GM12878 (cell line): Measurements from ENCODE around the gene RFWD3.

Experiments used
- CTCF ChIP-seq, 3 experiments: IDR thresholded peaks in 2 of 3; conservative IDR thresholded peaks in 1 of 3; 2 replicates each; pipeline ENCODE4 v1.5.1; 2011; ENCODE audit warnings: low read depth in 3 of 3, low read length in 3 of 3, mild to moderate bottlenecking in 3 of 3, control low read depth in 2 of 3, moderate library complexity in 2 of 3, inconsistent platforms in 1 of 3, mixed read lengths in 1 of 3; ENCODE audit not compliant: control insufficient read depth in 2 of 3, insufficient read depth in 1 of 3; ENCODE audit errors: extremely low read depth in 1 of 3
- EP300 ChIP-seq, 2 experiments: fragments of 150-350 bp in 1 of 2; IDR thresholded peaks; 2 replicates each; pipeline ENCODE4 v1.6.1; 2011 to 2012; ENCODE audit warnings: low read depth in 2 of 2, low read length in 2 of 2, borderline replicate concordance in 1 of 2, improper control_type of control experiment in 1 of 2, inconsistent platforms in 1 of 2; ENCODE audit not compliant: control insufficient read depth in 1 of 2
- IKZF2 ChIP-seq, 2 experiments: fragments of 450-650 bp; IDR thresholded peaks; 2 replicates each; pipeline ENCODE4 v1.6.1; 2017; ENCODE audit warnings: mild to moderate bottlenecking in 2 of 2, moderate library complexity in 2 of 2
- MAX ChIP-seq: IDR thresholded peaks from 2 replicates; pipeline ENCODE4 v1.6.1; 2012; ENCODE audit warnings: low read depth, low read length, improper control_type of control experiment
- MEF2A ChIP-seq: IDR thresholded peaks from 2 replicates; pipeline ENCODE4 v1.6.1; 2011; ENCODE audit warnings: low read depth, mild to moderate bottlenecking, low read length, moderate library complexity; ENCODE audit not compliant: insufficient read depth
- MXI1 ChIP-seq: fragments of 150-350 bp; IDR thresholded peaks from 2 replicates; pipeline ENCODE4 v1.6.1; 2011; ENCODE audit warnings: low read depth, mild to moderate bottlenecking, inconsistent platforms, low read length, improper control_type of control experiment
- POLR2A ChIP-seq: IDR thresholded peaks from 2 replicates; pipeline ENCODE4 v1.6.1; 2011; ENCODE audit warnings: low read depth, mild to moderate bottlenecking, low read length
- RCOR1 ChIP-seq: conservative IDR thresholded peaks from 2 replicates; pipeline ENCODE4 v1.6.1; 2012; ENCODE audit warnings: low read depth, low read length, improper control_type of control experiment
- SMARCA5 ChIP-seq: fragments of 450-650 bp; IDR thresholded peaks from 2 replicates; pipeline ENCODE4 v1.6.1; 2017; ENCODE audit warnings: mild to moderate bottlenecking
- SREBF2 ChIP-seq: IDR thresholded peaks from 2 replicates; pipeline ENCODE4 v1.6.1; 2012; ENCODE audit warnings: mild to moderate bottlenecking, low read length
- TF ChIP-seq, protein P1 (sequence below): fragments of 450-650 bp; formaldehyde crosslinking; IDR thresholded peaks from 2 replicates; pipeline ENCODE4 v1.5.0; 2022; ENCODE audit warnings: mild to moderate bottlenecking, missing genetic modification characterization

- TF ChIP-seq CTCF (IDR thresholded peaks at IDR 0.05 in 2 of 3, conservative IDR thresholded peaks at IDR 0.05 in 1 of 3; ENCODE audit: control insufficient read depth in 2 of 3, extremely low read depth in 1 of 3, insufficient read depth in 1 of 3, low read depth in 3 of 3, low read length in 3 of 3), result no peak
- no peak for TF ChIP-seq SMARCA5
- TF ChIP-seq, protein P1, sequence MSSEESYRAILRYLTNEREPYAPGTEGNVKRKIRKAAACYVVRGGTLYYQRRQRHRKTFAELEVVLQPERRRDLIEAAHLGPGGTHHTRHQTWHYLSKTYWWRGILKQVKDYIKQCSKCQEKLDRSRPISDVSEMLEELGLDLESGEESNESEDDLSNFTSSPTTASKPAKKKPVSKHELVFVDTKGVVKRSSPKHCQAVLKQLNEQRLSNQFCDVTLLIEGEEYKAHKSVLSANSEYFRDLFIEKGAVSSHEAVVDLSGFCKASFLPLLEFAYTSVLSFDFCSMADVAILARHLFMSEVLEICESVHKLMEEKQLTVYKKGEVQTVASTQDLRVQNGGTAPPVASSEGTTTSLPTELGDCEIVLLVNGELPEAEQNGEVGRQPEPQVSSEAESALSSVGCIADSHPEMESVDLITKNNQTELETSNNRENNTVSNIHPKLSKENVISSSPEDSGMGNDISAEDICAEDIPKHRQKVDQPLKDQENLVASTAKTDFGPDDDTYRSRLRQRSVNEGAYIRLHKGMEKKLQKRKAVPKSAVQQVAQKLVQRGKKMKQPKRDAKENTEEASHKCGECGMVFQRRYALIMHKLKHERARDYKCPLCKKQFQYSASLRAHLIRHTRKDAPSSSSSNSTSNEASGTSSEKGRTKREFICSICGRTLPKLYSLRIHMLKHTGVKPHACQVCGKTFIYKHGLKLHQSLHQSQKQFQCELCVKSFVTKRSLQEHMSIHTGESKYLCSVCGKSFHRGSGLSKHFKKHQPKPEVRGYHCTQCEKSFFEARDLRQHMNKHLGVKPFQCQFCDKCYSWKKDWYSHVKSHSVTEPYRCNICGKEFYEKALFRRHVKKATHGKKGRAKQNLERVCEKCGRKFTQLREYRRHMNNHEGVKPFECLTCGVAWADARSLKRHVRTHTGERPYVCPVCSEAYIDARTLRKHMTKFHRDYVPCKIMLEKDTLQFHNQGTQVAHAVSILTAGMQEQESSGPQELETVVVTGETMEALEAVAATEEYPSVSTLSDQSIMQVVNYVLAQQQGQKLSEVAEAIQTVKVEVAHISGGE, result no peak
- TF ChIP-seq MAX, result no peak
- no peak for TF ChIP-seq RCOR1
- TF ChIP-seq MEF2A, result no peak
- no peak for TF ChIP-seq MXI1
- no peak for TF ChIP-seq SREBF2
- no peak for TF ChIP-seq IKZF2 (IDR thresholded peaks at IDR 0.05)
- TF ChIP-seq EP300 (IDR thresholded peaks at IDR 0.05; ENCODE audit: borderline replicate concordance in 1 of 2, control insufficient read depth in 1 of 2, low read depth in 2 of 2, low read length in 2 of 2), result no peak
- TF ChIP-seq POLR2A, result no peak
Measured at GRCh38 chr16:74660383-74660782, 6.3 kb downstream of the RFWD3 start.
